Prostate gland (tissue), 2 donors: Measurements from ENCODE around the gene EFCAB10. TPM values are rescaled to one million over a fixed set of nuclear protein-coding genes. Genes with fewer than 3 reads are reported as not detected.
A peak's percentile ranks its signal among the peaks of the same experiment; 100 is the strongest.

Experiments used
- DNase-seq: peaks from one replicate; pipeline ENCODE4 v3.0.0-alpha.2; 2019; ENCODE audit warnings: low spot score
- H3K27ac ChIP-seq, 2 donors: fragments of 200-600 bp; sonication (generic); 2 replicates each; pipeline ENCODE4 v1.5.1; 2017 to 2019
- H3K27me3 ChIP-seq: fragments of 200-600 bp; sonication (generic); replicated peaks from 2 replicates; pipeline ENCODE4 v1.5.1; 2019; ENCODE audit not compliant: insufficient read depth
- H3K36me3 ChIP-seq, 2 donors: fragments of 200-600 bp; sonication (generic); 1 replicate in 1 of 2; 2 replicates in 1 of 2; pipeline versions ENCODE4 v1.5.1 to v1.8.1; 2017 to 2019
- H3K4me1 ChIP-seq: fragments of 200-600 bp; sonication (generic); replicated peaks from 2 replicates; pipeline ENCODE4 v1.5.1; 2019
- H3K4me3 ChIP-seq, 2 donors: fragments of 200-600 bp; sonication (generic); 2 replicates each; pipeline ENCODE4 v1.5.1; 2017 to 2019
- H3K9me3 ChIP-seq: fragments of 200-600 bp; sonication (generic); 2 replicates; pipeline ENCODE4 v1.5.1; 2017
- POLR2A ChIP-seq: fragments of 450-650 bp; IDR thresholded peaks from one replicate; pipeline ENCODE4 v1.6.1; 2016; ENCODE audit warnings: antibody characterized with exemption, mild to moderate bottlenecking
- POLR2AphosphoS5 ChIP-seq: sonication (generic); formaldehyde crosslinking; IDR thresholded peaks from one replicate; pipeline ENCODE4 v1.6.1; 2017; ENCODE audit warnings: antibody characterized with exemption
- WGBS: methylation state at CpG from one replicate; pipeline ENCODE4 v1.1.5; 2018; 5-methylcytosine and 5-hydroxymethylcytosine counted together
- intact Hi-C: fragments of 100-400 bp; cut with DNase I; formaldehyde crosslinking; loops from one replicate; pipeline ENCODE4 v1.14.2; 2022
- total RNA-seq, 2 donors: library from RNA; depleted of rRNA; stranded (reverse); fragments of >200 nt; gene quantifications; one replicate each; pipeline ENCODE4 v1.1.0, GENCODE V29; 2016
- TF ChIP-seq, protein P1 (sequence below), 4 experiments: fragments of 200-600 bp in 2 of 4; fragments of 450-650 bp in 2 of 4; sonication (generic) in 2 of 4; IDR thresholded peaks; 1 replicate in 3 of 4; 2 replicates in 1 of 4; pipeline ENCODE4 v1.5.1; 2016 to 2019; ENCODE audit warnings: antibody characterized with exemption in 4 of 4, mild to moderate bottlenecking in 2 of 4, moderate library complexity in 2 of 4

EFCAB10 gene, protein sequence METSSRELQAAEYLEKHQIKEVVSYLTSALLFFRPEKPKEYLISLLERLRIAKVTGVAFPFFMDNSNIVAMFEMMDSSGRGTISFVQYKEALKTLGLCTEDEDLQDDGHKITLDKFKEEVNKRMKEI
- 1 to 10 TPM in 1 of 2 donors, not detected in 1; 6.4 TPM for total RNA-seq

- Histone ChIP-seq H3K9me3 (no peaks in the 10 kb centered on the region), H3K27me3 (no peaks in the 10 kb centered on the region), H3K4me3 (no peak within 1 kb of the TSS), H3K4me1 (no peaks in the 10 kb centered on the region), H3K36me3 (no peaks in the 10 kb centered on the region), H3K27ac (no peak within 1 kb of the TSS)
- peak; percentile 26 for DNase-seq
- 12% methylated on average over 36 of the region's 36 CpGs for WGBS
- TF ChIP-seq, protein P1, sequence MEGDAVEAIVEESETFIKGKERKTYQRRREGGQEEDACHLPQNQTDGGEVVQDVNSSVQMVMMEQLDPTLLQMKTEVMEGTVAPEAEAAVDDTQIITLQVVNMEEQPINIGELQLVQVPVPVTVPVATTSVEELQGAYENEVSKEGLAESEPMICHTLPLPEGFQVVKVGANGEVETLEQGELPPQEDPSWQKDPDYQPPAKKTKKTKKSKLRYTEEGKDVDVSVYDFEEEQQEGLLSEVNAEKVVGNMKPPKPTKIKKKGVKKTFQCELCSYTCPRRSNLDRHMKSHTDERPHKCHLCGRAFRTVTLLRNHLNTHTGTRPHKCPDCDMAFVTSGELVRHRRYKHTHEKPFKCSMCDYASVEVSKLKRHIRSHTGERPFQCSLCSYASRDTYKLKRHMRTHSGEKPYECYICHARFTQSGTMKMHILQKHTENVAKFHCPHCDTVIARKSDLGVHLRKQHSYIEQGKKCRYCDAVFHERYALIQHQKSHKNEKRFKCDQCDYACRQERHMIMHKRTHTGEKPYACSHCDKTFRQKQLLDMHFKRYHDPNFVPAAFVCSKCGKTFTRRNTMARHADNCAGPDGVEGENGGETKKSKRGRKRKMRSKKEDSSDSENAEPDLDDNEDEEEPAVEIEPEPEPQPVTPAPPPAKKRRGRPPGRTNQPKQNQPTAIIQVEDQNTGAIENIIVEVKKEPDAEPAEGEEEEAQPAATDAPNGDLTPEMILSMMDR (IDR thresholded peaks at IDR 0.05) = no peak
- TF ChIP-seq POLR2AphosphoS5 = no peak
- TF ChIP-seq POLR2A = no peak
- intact Hi-C loops = no loop called here
Measured at GRCh38 chr7:105581066-105581811, at the start of gene EFCAB10. Gene EFCAB10 (minus strand): TSS chr7:105581493. CDS start chr7:105581463, 30 bp downstream.

- intact Hi-C loops = no loop called here
- Histone ChIP-seq H3K4me3 (no peak overlapping the region), H3K27ac (no peak overlapping the region), H3K27me3 (no peaks in the 10 kb centered on the region), H3K4me1 (no peaks in the 10 kb centered on the region), H3K36me3 (no peaks in the 10 kb centered on the region), H3K9me3 (no peaks in the 10 kb centered on the region)
- WGBS = 95% methylated on average over 2 of the region's 2 CpGs
- DNase-seq = no peak
- TF ChIP-seq, protein P1 (IDR thresholded peaks at IDR 0.05) = no peak
- TF ChIP-seq POLR2A (no peak), POLR2AphosphoS5 (no peak)
Measured at GRCh38 chr7:105625986-105626385, 44.7 kb upstream of the EFCAB10 start.

GRCh38 chr7:105623906-105624305, 42.6 kb upstream of the EFCAB10 start:
- no peaks in the 10 kb centered on the region for H3K9me3 ChIP-seq
- 96% methylated on average over 15 of the region's 15 CpGs for WGBS
- H3K36me3 ChIP-seq = no peaks in the 10 kb centered on the region
- DNase-seq = no peak
- no peak overlapping the region for H3K4me3 ChIP-seq
- intact Hi-C loops = no loop called here
- no peaks in the 10 kb centered on the region for H3K27me3 ChIP-seq
- no peak overlapping the region for H3K27ac ChIP-seq
- no peak for TF ChIP-seq POLR2AphosphoS5
- no peak for TF ChIP-seq POLR2A
- TF ChIP-seq, protein P1 (IDR thresholded peaks at IDR 0.05) = no peak
- no peaks in the 10 kb centered on the region for H3K4me1 ChIP-seq

DNA sequence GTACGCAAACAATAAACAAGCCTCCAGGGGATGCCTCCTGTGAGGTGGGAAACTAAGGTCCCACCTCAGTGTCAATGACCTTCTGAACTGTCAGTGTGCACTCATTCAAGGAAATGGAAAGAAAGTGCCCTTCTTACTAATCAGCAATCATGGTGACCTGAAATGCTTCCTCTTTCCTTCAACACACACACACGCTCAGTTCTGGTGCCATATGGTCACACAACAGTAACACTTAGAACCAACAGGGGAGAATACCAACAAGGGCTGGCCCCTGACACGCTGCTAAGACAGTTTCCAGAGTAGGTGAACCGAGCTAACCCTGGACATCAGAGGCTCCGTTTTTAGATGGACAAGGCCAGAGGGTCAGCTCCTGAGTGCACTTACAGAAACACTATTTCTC, 42.1 kb upstream of the EFCAB10 start:
- TF ChIP-seq POLR2A (no peak), POLR2AphosphoS5 (no peak)
- TF ChIP-seq, protein P1 (IDR thresholded peaks at IDR 0.05) = no peak
- no peak for DNase-seq
- Histone ChIP-seq H3K4me3 (no peak overlapping the region), H3K9me3 (no peaks in the 10 kb centered on the region), H3K27ac (no peak overlapping the region), H3K27me3 (no peaks in the 10 kb centered on the region), H3K36me3 (no peaks in the 10 kb centered on the region), H3K4me1 (no peaks in the 10 kb centered on the region)
- WGBS = 93% methylated on average over 5 of the region's 5 CpGs
- intact Hi-C loops = no loop called here
